GM12878 (cell line): ENCODE results near the gene LNX2. TPM values are rescaled to one million over a fixed set of nuclear protein-coding genes. Genes with fewer than 3 reads are reported as not detected.
"Not testable (repeated sequence)": the region's sequence is repeated elsewhere in the genome, so short reads cannot be mapped to it uniquely, and the experiment has no call there.

ENCODE experiments used
- ATAC-seq: fragments of 200-7000 bp; cut with Tn5 transposase; 3 replicates; pipeline ENCODE4 v1.9.1; 2020; ENCODE audit warnings: mild to moderate bottlenecking, moderate library complexity
- BruUV-seq: library from RNA; stranded (reverse); fragments of 400-500 nt; replicated peaks from 2 replicates; lab custom pipeline; 2021; lab: Mats Ljungman, UMichigan
- CTCF ChIA-PET: fragments of 300-600 bp; sonication (Branson Sonifier 250); formaldehyde crosslinking; extraction: SDS; loops from one replicate; lab custom pipeline; 2021; ENCODE audit warnings: inconsistent platforms; lab: Yijun Ruan, JAX
- POLR2A ChIA-PET: fragments of 350-600 bp; formaldehyde crosslinking; extraction: SDS; loops from one replicate; lab custom pipeline; 2021; ENCODE audit warnings: inconsistent platforms; lab: Charles Lee
- RAD21 ChIA-PET: fragments of 300-600 bp; sonication (Branson Sonifier 250); formaldehyde crosslinking; loops from one replicate; lab custom pipeline; 2023; ENCODE audit warnings: antibody characterized with exemption; ENCODE audit not compliant: unreplicated experiment; lab: Charles Lee
- SMC1A ChIA-PET: fragments of 300-600 bp; sonication (Branson Sonifier 250); formaldehyde crosslinking; loops from one replicate; lab custom pipeline; 2023; ENCODE audit not compliant: unreplicated experiment, uncharacterized antibody; lab: Charles Lee
- DNase-seq: peaks from one replicate; pipeline ENCODE4 v3.0.0-alpha.2; 2011; ENCODE audit warnings: low read depth, low spot score
- FAIRE-seq: peaks from 3 replicates; lab custom pipeline; 2011; peaks lifted over from hg19 to GRCh38; lab: Jason Lieb, UNC
- H2AFZ ChIP-seq: 2 replicates; pipeline ENCODE4 v1.6.0; 2011; ENCODE audit warnings: low read depth, low read length, control low read depth; ENCODE audit not compliant: control insufficient read depth
- H3K27ac ChIP-seq: 2 replicates; pipeline ENCODE4 v1.5.1; 2011; ENCODE audit warnings: control low read depth; ENCODE audit not compliant: control insufficient read depth, insufficient read depth
- H3K27me3 ChIP-seq, 2 experiments: replicated peaks in 1 of 2; 2 replicates each; pipeline versions ENCODE4 v1.6.0 to v1.6.1; 2011; ENCODE audit warnings: low read length in 1 of 2; ENCODE audit not compliant: control insufficient read depth in 2 of 2, insufficient read depth in 2 of 2
- H3K36me3 ChIP-seq, 2 experiments: 2 replicates each; pipeline ENCODE4 v1.5.1; 2011; ENCODE audit warnings: low read length in 1 of 2; ENCODE audit not compliant: control insufficient read depth in 2 of 2, insufficient read depth in 2 of 2
- H3K4me1 ChIP-seq: 2 replicates; pipeline ENCODE4 v1.6.1; 2011; ENCODE audit warnings: mild to moderate bottlenecking, low read length, moderate library complexity, mixed read lengths; ENCODE audit not compliant: control insufficient read depth, insufficient read depth
- H3K4me2 ChIP-seq: 2 replicates; pipeline ENCODE4 v1.6.0; 2011; ENCODE audit warnings: control low read depth; ENCODE audit not compliant: control insufficient read depth, insufficient read depth
- H3K4me3 ChIP-seq: fragments of 200-600 bp; sonication (generic); 2 replicates; pipeline ENCODE4 v1.5.1; 2016
- H3K79me2 ChIP-seq: 2 replicates; pipeline ENCODE4 v1.6.0; 2011; ENCODE audit warnings: low read length; ENCODE audit not compliant: control insufficient read depth, insufficient read depth
- H3K9ac ChIP-seq: 2 replicates; pipeline ENCODE4 v1.8.0; 2011; ENCODE audit warnings: low read length, control low read depth, mixed read lengths; ENCODE audit not compliant: control insufficient read depth, insufficient read depth
- H3K9me3 ChIP-seq: replicated peaks from 3 replicates; pipeline ENCODE4 v1.5.1; 2011; ENCODE audit warnings: mild to moderate bottlenecking, low read length; ENCODE audit not compliant: control insufficient read depth, insufficient read depth
- H4K20me1 ChIP-seq: 2 replicates; pipeline ENCODE4 v1.6.0; 2011; ENCODE audit not compliant: control insufficient read depth, insufficient read depth
- CHD1 ChIP-seq: IDR thresholded peaks from 2 replicates; pipeline ENCODE4 v1.6.1; 2012; ENCODE audit warnings: low read depth, low read length, improper control_type of control experiment
- CTCF ChIP-seq, 3 experiments: IDR thresholded peaks in 2 of 3; conservative IDR thresholded peaks in 1 of 3; 2 replicates each; pipeline ENCODE4 v1.5.1; 2011; ENCODE audit warnings: low read depth in 3 of 3, low read length in 3 of 3, mild to moderate bottlenecking in 3 of 3, control low read depth in 2 of 3, moderate library complexity in 2 of 3, inconsistent platforms in 1 of 3, mixed read lengths in 1 of 3; ENCODE audit not compliant: control insufficient read depth in 2 of 3, insufficient read depth in 1 of 3; ENCODE audit errors: extremely low read depth in 1 of 3
- JUNB ChIP-seq: IDR thresholded peaks from 2 replicates; pipeline ENCODE4 v1.6.1; 2016; ENCODE audit warnings: antibody characterized with exemption, mild to moderate bottlenecking
- LARP7 ChIP-seq: fragments of 450-650 bp; IDR thresholded peaks from 2 replicates; pipeline ENCODE4 v1.6.1; 2017; ENCODE audit warnings: mild to moderate bottlenecking
- MLLT1 ChIP-seq: fragments of 450-650 bp; IDR thresholded peaks from 2 replicates; pipeline ENCODE4 v1.6.1; 2016; ENCODE audit warnings: mild to moderate bottlenecking
- PAX5 ChIP-seq: IDR thresholded peaks from 2 replicates; pipeline ENCODE4 v1.6.1; 2011; ENCODE audit warnings: low read depth, low read length, borderline replicate concordance
- POU2F2 ChIP-seq: IDR thresholded peaks from 3 replicates; pipeline ENCODE4 v1.6.1; 2011; ENCODE audit warnings: low read depth, mild to moderate bottlenecking, low read length, borderline replicate concordance
- SMARCA5 ChIP-seq: fragments of 450-650 bp; IDR thresholded peaks from 2 replicates; pipeline ENCODE4 v1.6.1; 2017; ENCODE audit warnings: mild to moderate bottlenecking
- TARDBP ChIP-seq: IDR thresholded peaks from 2 replicates; pipeline ENCODE4 v1.6.1; 2016; ENCODE audit warnings: borderline replicate concordance
- TCF12 ChIP-seq: IDR thresholded peaks from 2 replicates; pipeline ENCODE4 v1.6.1; 2011; ENCODE audit warnings: low read depth, mild to moderate bottlenecking, low read length
- WGBS: methylation state at CpG from one replicate; pipeline ENCODE4 v1.1.6; 2016; ENCODE audit warnings: low lambda C conversion rate; ENCODE audit not compliant: insufficient replicate concordance, insufficient coverage; ENCODE audit errors: missing lambda C conversion rate; 5-methylcytosine and 5-hydroxymethylcytosine counted together
- in situ Hi-C: fragments of 300-500 bp; cut with MboI; formaldehyde crosslinking; loops from 9 replicates; pipeline ENCODE4 v1.14.3; 2018; ENCODE audit warnings: mixed read lengths
- intact Hi-C: fragments of 100-400 bp; cut with micrococcal nuclease; formaldehyde crosslinking; loops from one replicate; pipeline ENCODE4 v1.14.2; 2022; ENCODE audit not compliant: unreplicated experiment
- polyA plus RNA-seq, 11 experiments: library from polyadenylated mRNA; depleted of rRNA in 4 of 11; unstranded in 6 of 11; stranded (reverse) in 5 of 11; fragments of >200 nt; fragmentation: Nextera tagmentation in 4 of 11; fragmentation: Illumina TruSeq in 1 of 11; extraction: Ambion mirVana in 4 of 11; extraction: Trizol in 1 of 11; gene quantifications; 1 replicate in 1 of 11; 2 replicates in 10 of 11; pipeline versions ENCODE4 v1.2.1 to v1.2.3, GENCODE V29; 2011 to 2016; ENCODE audit warnings: inconsistent platforms in 2 of 11, missing spikeins in 2 of 11, low read depth in 1 of 11
- total RNA-seq, 4 experiments: library from RNA; depleted of rRNA in 3 of 4; stranded (reverse); fragments of >200 nt in 3 of 4; fragmentation: Illumina TruSeq in 1 of 4; extraction: Trizol in 1 of 4; gene quantifications; 2 replicates each; pipeline versions ENCODE4 v1.2.1 to v1.2.3, GENCODE V29; 2013 to 2021

LNX2 gene
- total and polyA plus RNA-seq, 10 of the 15 experiments (the other 5 are each of a cell fraction or from before 2014, with no cell fraction given), result 1.3 to 7.7 (median 4.4) TPM

GRCh38 chr13:27631156-27631555 is 10.8 kb upstream of the LNX2 start:
- TF ChIP-seq TARDBP (no peak), CTCF (IDR thresholded peaks at IDR 0.05 in 2 of 3, conservative IDR thresholded peaks at IDR 0.05 in 1 of 3; ENCODE audit: control insufficient read depth in 2 of 3, extremely low read depth in 1 of 3, insufficient read depth in 1 of 3, low read depth in 3 of 3, low read length in 3 of 3) (no peak), PAX5 (no peak), POU2F2 (no peak), LARP7 (no peak), SMARCA5 (no peak), CHD1 (no peak), TCF12 (no peak), MLLT1 (no peak), JUNB (no peak)
- H4K20me1 ChIP-seq, result peaks cover 5% of the 10 kb centered on the region; the same call in 1 of the 2 replicates
- H3K27ac ChIP-seq, result no peak overlapping the region
- 83% methylated on average over 4 of the region's 4 CpGs for WGBS
- no peak for DNase-seq
- in situ Hi-C loops, result no loop called here
- CTCF ChIA-PET, result interaction anchor here (1.3 kb wide), 1 partner anchor 11 kb away, joined by 4 read pairs; no protein-coding TSS in a partner anchor
- H3K27me3 ChIP-seq, result no peaks in the 10 kb centered on the region
- H3K4me2 ChIP-seq, result no peak overlapping the region
- intact Hi-C loops, result no loop called here
- SMC1A ChIA-PET, result interaction anchor here (1.2 to 2.2 kb wide), 3 partner anchors 10 to 26 kb away, joined by 3 to 5 read pairs (median 3); partner anchors contain the start of gene LNX2
- FAIRE-seq, result no peak
- H2AFZ ChIP-seq, result no peak overlapping the region
- peaks cover 0 to 14% of the 10 kb centered on the region in 2 experiments; a peak in 2 of 4 replicates for H3K36me3 ChIP-seq
- BruUV-seq, result no TSS peak
- POLR2A ChIA-PET, result interaction anchor here (1.0 to 1.9 kb wide), 2 partner anchors 10 kb away, joined by 3 to 6 read pairs; partner anchors contain the start of genes LNX2 and POLR1D
- H3K4me1 ChIP-seq, result no peaks in the 10 kb centered on the region
- no peak overlapping the region for H3K9ac ChIP-seq
- ATAC-seq, result no peak
- peaks cover 28% of the 10 kb centered on the region for H3K79me2 ChIP-seq
- RAD21 ChIA-PET, result interaction anchor here (0.6 kb wide), 1 partner anchor 964 kb away, joined by 3 read pairs; no protein-coding TSS in a partner anchor
- H3K9me3 ChIP-seq, result no peaks in the 10 kb centered on the region
- H3K4me3 ChIP-seq, result no peak overlapping the region

GRCh38 chr13:27628766-27629165 is 8.4 kb upstream of the LNX2 start:
- 97% methylated on average over 4 of the region's 4 CpGs for WGBS
- H3K4me2 ChIP-seq, H4K20me1 ChIP-seq, H3K9ac ChIP-seq, BruUV-seq, H3K27me3 ChIP-seq, H2AFZ ChIP-seq, in situ Hi-C loops, POLR2A ChIA-PET, H3K27ac ChIP-seq, H3K4me1 ChIP-seq, DNase-seq, intact Hi-C loops, FAIRE-seq, H3K9me3 ChIP-seq, ATAC-seq, RAD21 ChIA-PET, H3K4me3 ChIP-seq: not testable (repeated sequence)
- CTCF ChIA-PET, result interaction anchor here (1.1 to 1.6 kb wide), 2 partner anchors 10 to 11 kb away, joined by 3 to 5 read pairs; no protein-coding TSS in a partner anchor
- H3K36me3 ChIP-seq, result peaks cover 0 to 12% of the 10 kb centered on the region in 2 experiments; a peak in 2 of 4 replicates
- SMC1A ChIA-PET, result interaction anchor here (0.9 to 1.0 kb wide), 2 partner anchors 8 to 22 kb away, joined by 3 read pairs; partner anchors contain the start of gene LNX2
- H3K79me2 ChIP-seq, result peaks cover 51% of the 10 kb centered on the region
